Stimulated activated CD4-positive, alpha-beta T cell treated with anti-CD3 and anti-CD28 coated beads, Interleukin-4, amount 100 ng/mL, for 1 hour (primary cell): ENCODE results near the gene RNASE11.
A peak's percentile ranks its signal among the peaks of the same experiment; 100 is the strongest.
"Not testable (repeated sequence)": the region's sequence is repeated elsewhere in the genome, so short reads cannot be mapped to it uniquely, and the experiment has no call there.

Experiments
- DNase-seq: peaks from one replicate; pipeline ENCODE4 v3.0.0-alpha.2; 2020

Gene RNASE11

GRCh38 chr14:20613094-20614037, 25.6 kb upstream of the RNASE11 start:
- DNase-seq, result peak; percentile 81

GRCh38 chr14:20612403-20612802, 24.6 kb upstream of the RNASE11 start:
- DNase-seq, result no peak

- DNase-seq, result no peak
Measured at GRCh38 chr14:20611277-20611676, 23.5 kb upstream of the RNASE11 start.

- peak; percentile 72 for DNase-seq
Measured at GRCh38 chr14:20610002-20610765, 22.4 kb upstream of the RNASE11 start.

- peak; percentile 39 for DNase-seq
Measured at GRCh38 chr14:20609215-20610001, 21.6 kb upstream of the RNASE11 start.

- no peak for DNase-seq
Measured at GRCh38 chr14:20608383-20609110, 20.7 kb upstream of the RNASE11 start.

- no peak for DNase-seq
Measured at GRCh38 chr14:20607617-20608016, 19.8 kb upstream of the RNASE11 start.

GRCh38 chr14:20606902-20607242, 19.1 kb upstream of the RNASE11 start:
- no peak for DNase-seq

GRCh38 chr14:20606190-20606901, 18.5 kb upstream of the RNASE11 start:
- DNase-seq, result no peak

- DNase-seq, result no peak
Measured at GRCh38 chr14:20603813-20604690, 16.3 kb upstream of the RNASE11 start.

- DNase-seq, result no peak
Measured at GRCh38 chr14:20602583-20602982, 14.8 kb upstream of the RNASE11 start.

- DNase-seq, result no peak
Measured at GRCh38 chr14:20601522-20601921, 13.7 kb upstream of the RNASE11 start.

- DNase-seq, result no peak
Measured at GRCh38 chr14:20597108-20597507, 9.3 kb upstream of the RNASE11 start.

- DNase-seq, result not testable (repeated sequence)
Measured at GRCh38 chr14:20595726-20596125, 7.9 kb upstream of the RNASE11 start.

- DNase-seq, result no peak
Measured at GRCh38 chr14:20592574-20592973, 4.8 kb upstream of the RNASE11 start.

- DNase-seq, result no peak
Measured at GRCh38 chr14:20591235-20591634, 3.4 kb upstream of the RNASE11 start, which contains the start of gene RNASE12. TSS of gene RNASE12 (minus strand) at chr14:20591376. CDS start at chr14:20590723, 653 bp downstream.

- no peak for DNase-seq
Measured at GRCh38 chr14:20583908-20584307, 3.9 kb downstream of the RNASE11 start.

- no peak for DNase-seq
Measured at GRCh38 chr14:20583142-20583541, 4.7 kb downstream of the RNASE11 start.

GRCh38 chr14:20580242-20580641, 7.6 kb downstream of the RNASE11 start:
- DNase-seq, result no peak

GRCh38 chr14:20578784-20579502, 8.9 kb downstream of the RNASE11 start:
- DNase-seq, result no peak
